Glutamatergic neuron (in vitro differentiated cells): Measurements from ENCODE around the gene YWHAE. TPM values are rescaled to one million over a fixed set of nuclear protein-coding genes. Genes with fewer than 3 reads are reported as not detected.

Experiments used
- DNase-seq: peaks from one replicate; pipeline ENCODE4 v3.0.0; 2022
- H3K27ac Mint-ChIP-seq: one replicate; pipeline ENCODE4 v1.8.0; 2020; ENCODE audit warnings: mild to moderate bottlenecking, mixed read lengths, inconsistent platforms; ENCODE audit not compliant: unreplicated experiment
- H3K27me3 Mint-ChIP-seq: one replicate; pipeline ENCODE4 v1.8.0; 2020; ENCODE audit warnings: mild to moderate bottlenecking, moderate library complexity, mixed read lengths, inconsistent platforms; ENCODE audit not compliant: unreplicated experiment
- H3K36me3 Mint-ChIP-seq: one replicate; pipeline ENCODE4 v1.8.0; 2020; ENCODE audit warnings: mild to moderate bottlenecking, mixed read lengths, inconsistent platforms; ENCODE audit not compliant: unreplicated experiment
- H3K4me1 Mint-ChIP-seq: one replicate; pipeline ENCODE4 v1.8.0; 2020; ENCODE audit warnings: mild to moderate bottlenecking, low read depth, mixed read lengths, inconsistent platforms; ENCODE audit not compliant: unreplicated experiment
- H3K4me3 Mint-ChIP-seq: one replicate; pipeline ENCODE4 v1.8.0; 2020; ENCODE audit warnings: mild to moderate bottlenecking, mixed read lengths, inconsistent platforms; ENCODE audit not compliant: unreplicated experiment
- H3K9me3 Mint-ChIP-seq: one replicate; pipeline ENCODE4 v1.8.0; 2020; ENCODE audit warnings: mild to moderate bottlenecking, moderate library complexity, mixed read lengths, inconsistent platforms; ENCODE audit not compliant: unreplicated experiment
- total RNA-seq: library from RNA; stranded (reverse); fragmentation: NEBNext Ultra II Directional; extraction: Animal tissue kit (Norgen Biotek cat#: 25700); gene quantifications from one replicate; pipeline ENCODE4 v1.2.1, GENCODE V29; 2021; ENCODE audit not compliant: unreplicated experiment
- TF ChIP-seq, protein P1 (sequence below): fragments of 200-600 bp; sonication (generic); IDR thresholded peaks from one replicate; pipeline ENCODE4 v1.5.0; 2021; ENCODE audit not compliant: partially characterized antibody, unreplicated experiment

YWHAE gene
- total RNA-seq, 1 donor from 2014 or later = 1,106 TPM

DNA sequence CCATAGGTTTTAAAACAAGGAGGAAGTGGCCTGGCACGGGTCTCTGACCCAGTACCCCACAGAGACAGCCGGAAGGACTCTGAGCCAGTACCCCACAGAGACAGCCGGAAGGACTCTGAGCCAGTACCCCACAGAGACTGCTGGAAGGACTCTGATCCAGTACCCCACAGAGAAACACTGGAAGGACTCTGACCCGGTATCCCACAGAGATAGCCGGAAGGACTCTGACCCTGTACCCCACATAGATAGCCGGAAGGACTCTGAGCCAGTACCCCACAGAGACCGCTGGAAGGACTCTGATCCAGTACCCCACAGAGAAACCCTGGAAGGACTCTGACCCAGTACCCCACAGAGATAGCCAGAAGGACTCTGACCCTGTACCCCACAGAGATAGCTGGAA, 71.6 kb downstream of the YWHAE start:
- Mint-ChIP-seq H3K4me3 (no peak overlapping the region), H3K27ac (no peak overlapping the region), H3K4me1 (peaks cover 7% of the 10 kb centered on the region), H3K9me3 (peaks cover 2% of the 10 kb centered on the region), H3K27me3 (no peaks in the 10 kb centered on the region), H3K36me3 (no peaks in the 10 kb centered on the region)
- no peak for DNase-seq
- TF ChIP-seq, protein P1, sequence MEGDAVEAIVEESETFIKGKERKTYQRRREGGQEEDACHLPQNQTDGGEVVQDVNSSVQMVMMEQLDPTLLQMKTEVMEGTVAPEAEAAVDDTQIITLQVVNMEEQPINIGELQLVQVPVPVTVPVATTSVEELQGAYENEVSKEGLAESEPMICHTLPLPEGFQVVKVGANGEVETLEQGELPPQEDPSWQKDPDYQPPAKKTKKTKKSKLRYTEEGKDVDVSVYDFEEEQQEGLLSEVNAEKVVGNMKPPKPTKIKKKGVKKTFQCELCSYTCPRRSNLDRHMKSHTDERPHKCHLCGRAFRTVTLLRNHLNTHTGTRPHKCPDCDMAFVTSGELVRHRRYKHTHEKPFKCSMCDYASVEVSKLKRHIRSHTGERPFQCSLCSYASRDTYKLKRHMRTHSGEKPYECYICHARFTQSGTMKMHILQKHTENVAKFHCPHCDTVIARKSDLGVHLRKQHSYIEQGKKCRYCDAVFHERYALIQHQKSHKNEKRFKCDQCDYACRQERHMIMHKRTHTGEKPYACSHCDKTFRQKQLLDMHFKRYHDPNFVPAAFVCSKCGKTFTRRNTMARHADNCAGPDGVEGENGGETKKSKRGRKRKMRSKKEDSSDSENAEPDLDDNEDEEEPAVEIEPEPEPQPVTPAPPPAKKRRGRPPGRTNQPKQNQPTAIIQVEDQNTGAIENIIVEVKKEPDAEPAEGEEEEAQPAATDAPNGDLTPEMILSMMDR = no peak

DNA sequence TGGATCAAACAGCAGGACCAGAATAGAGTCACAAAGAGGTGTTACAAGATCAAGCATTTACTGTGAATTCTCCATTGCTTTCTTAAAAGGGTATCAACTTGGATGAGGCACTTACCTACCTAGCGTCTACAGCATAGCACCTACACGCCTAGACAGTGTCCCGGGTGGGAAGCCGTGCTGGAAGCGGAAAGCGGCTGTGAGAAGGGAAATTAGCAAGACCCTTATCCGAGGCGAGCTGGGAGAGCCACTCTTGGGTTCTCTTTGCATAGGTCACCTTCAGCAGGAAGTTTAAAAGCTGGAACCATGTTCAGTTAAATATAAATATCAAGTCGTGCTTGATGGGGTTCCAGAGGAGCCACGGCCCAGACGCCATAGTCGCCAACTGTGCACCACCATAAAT, 74.3 kb downstream of the YWHAE start:
- Mint-ChIP-seq H3K27ac (no peak overlapping the region), H3K9me3 (peaks cover 4% of the 10 kb centered on the region), H3K4me1 (peaks cover 9% of the 10 kb centered on the region), H3K4me3 (no peak overlapping the region), H3K27me3 (no peaks in the 10 kb centered on the region), H3K36me3 (no peaks in the 10 kb centered on the region)
- TF ChIP-seq, protein P1 = no peak
- DNase-seq = no peak

DNA sequence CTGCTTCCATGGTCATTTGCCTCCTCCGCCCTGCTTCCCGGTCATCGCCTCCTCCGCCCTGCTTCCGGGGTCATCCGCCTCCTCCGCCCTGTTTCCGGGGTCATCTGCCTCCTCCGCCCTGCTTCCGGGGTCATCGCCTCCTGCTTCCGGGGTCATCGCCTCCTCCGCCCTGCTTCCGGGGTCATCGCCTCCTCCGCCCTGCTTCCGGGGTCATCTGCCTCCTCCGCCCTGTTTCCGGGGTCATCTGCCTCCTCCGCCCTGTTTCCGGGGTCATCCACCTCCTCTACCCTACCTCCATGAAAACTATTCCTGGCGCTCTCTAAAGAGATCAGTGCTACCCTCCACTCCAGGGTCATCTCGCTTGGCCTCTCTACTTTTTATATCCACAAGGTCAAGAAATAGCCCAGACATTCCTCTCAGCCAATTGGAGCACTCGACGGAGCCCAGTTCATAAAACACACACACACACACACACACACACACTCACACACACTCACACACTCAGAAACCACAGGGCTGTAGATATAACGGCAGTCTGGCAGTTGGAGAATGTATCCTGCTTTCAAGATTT, 75.7 kb downstream of the YWHAE start:
- TF ChIP-seq, protein P1 = no peak
- Mint-ChIP-seq H3K4me1 (peaks cover 9% of the 10 kb centered on the region), H3K9me3 (peaks cover 4% of the 10 kb centered on the region), H3K27me3 (no peaks in the 10 kb centered on the region), H3K4me3 (no peak overlapping the region), H3K27ac (no peak overlapping the region), H3K36me3 (no peaks in the 10 kb centered on the region)
- DNase-seq = no peak

DNA sequence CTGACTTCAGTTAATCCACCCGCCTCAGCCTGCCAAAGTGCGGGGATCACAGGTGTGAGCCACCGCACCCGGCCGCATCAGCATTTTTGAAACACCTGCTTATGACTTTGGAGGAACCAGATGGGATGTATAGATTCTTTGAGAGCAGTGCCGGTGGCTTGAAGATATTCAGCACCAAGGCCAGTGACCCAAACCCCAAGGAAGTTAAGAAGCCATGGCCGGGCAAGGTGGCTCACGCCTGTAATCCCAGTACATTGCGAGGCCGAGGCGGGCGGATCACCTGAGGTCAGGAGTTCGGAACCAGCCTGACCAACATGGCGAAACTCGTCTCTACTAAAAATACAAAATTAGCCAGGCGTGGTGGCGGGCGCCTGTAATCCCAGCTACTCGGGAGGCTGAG, 76.7 kb downstream of the YWHAE start:
- Mint-ChIP-seq H3K9me3 (peaks cover 4% of the 10 kb centered on the region), H3K36me3 (no peaks in the 10 kb centered on the region), H3K27ac (no peak overlapping the region), H3K27me3 (no peaks in the 10 kb centered on the region), H3K4me3 (no peak overlapping the region), H3K4me1 (peaks cover 9% of the 10 kb centered on the region)
- DNase-seq = no peak
- TF ChIP-seq, protein P1 = no peak

DNA sequence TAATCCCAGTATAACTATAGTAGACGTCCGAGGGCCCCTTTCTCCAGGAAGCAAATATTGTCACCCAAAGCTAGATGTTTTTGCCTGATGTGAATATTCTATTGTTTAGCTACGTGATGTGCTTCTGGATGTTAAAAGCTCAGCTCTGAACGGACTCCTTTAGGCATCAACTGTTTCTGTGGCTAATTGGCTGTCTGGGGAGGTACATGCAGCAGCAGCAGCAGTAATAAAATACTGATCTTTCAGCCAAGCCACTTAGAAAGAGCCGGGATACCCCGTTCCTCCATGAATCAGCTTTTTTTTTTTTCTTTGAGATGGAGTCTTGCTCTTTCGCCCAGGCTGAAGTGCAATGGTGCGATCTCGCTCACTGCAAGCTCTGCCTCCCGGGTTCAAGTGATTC, 77.5 kb downstream of the YWHAE start:
- Mint-ChIP-seq H3K9me3 (peaks cover 4% of the 10 kb centered on the region), H3K27me3 (no peaks in the 10 kb centered on the region), H3K4me1 (peaks cover 9% of the 10 kb centered on the region), H3K4me3 (no peak overlapping the region), H3K27ac (peak overlapping the region; percentile 77), H3K36me3 (no peaks in the 10 kb centered on the region)
- DNase-seq = no peak
- TF ChIP-seq, protein P1 = no peak
